ENCODE data around the gene GLT1D1. TPM values are rescaled to one million over a fixed set of nuclear protein-coding genes. Genes with fewer than 3 reads are reported as not detected.

Gene GLT1D1
- total RNA-seq, 1 experiment from 2014 or later, result not detected

DNA sequence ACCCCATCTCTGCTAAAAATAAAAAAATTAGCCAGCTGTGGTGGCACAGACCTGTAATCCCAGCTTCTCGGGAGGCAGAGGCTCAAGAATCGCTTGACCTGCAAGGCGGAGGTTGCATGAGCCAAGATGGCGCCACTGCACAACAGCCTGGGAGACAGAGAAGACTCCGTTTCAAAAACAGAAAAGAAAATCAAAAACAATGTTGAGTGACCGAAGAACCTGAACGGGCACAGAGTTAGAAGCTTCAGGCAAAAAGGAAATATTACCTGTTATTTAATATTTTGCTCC, 3.5 kb downstream of the GLT1D1 start (continued):
- TF ChIP-seq ZBTB33 (IDR thresholded peaks at IDR 0.05; ENCODE audit: extremely low read depth, insufficient replicate concordance, low read length) (no peak), EZH2 (IDR thresholded peaks at IDR 0.05) (no peak), POLR2A (IDR thresholded peaks at IDR 0.05; ENCODE audit: borderline replicate concordance, extremely low read depth, insufficient read depth, insufficient read length) (no peak)

DNA sequence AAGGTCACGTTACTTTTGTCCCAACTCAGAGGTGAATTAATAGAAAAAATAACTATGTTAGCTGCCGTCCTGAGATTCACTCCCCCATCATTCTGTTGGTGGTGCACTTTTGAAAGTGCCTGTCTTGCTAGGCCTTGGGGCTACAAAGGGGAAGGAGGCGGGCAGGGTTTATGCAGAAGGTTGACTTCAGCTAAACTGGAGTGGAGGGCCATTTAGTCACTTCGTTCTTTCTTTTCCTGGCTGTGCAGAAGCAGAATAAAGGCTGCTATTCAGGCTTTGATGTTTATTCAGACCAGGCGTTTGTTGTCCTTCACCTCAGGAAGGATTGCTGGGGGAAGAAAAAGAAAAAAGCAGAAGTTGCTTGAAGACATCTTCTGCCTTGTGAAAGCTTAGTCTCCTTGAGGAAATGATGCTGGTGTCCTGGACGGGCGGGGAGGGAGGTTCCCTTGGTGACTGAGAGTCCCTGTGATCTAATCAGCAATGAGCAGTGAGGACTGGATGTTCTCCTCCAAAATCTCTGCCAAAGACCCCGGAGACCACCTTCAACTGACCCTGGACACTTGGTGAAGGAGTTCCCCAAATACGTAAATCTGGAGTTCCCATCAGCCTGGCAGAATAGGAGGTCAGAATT, 4.0 kb downstream of the GLT1D1 start:
- Histone ChIP-seq H3K36me3 (ENCODE audit: control insufficient read depth in 1 of 2, insufficient read depth in 2 of 2, low read length in 2 of 2) (no peaks in the 10 kb centered on the region), H4K20me1 (ENCODE audit: insufficient read depth) (no peaks in the 10 kb centered on the region), H2AFZ (ENCODE audit: low read depth, low read length, poor library complexity, severe bottlenecking) (no peak overlapping the region), H3K4me1 (ENCODE audit: control insufficient read depth in 1 of 2, insufficient read depth in 2 of 2, low read length in 2 of 2) (no peaks in the 10 kb centered on the region), H3K9me2 (ENCODE audit: insufficient read depth) (no peaks in the 10 kb centered on the region), H3K9ac (ENCODE audit: low read length) (no peak overlapping the region), H3K79me2 (ENCODE audit: insufficient read depth, low read length) (no peaks in the 10 kb centered on the region), H3K9me3 (ENCODE audit: control insufficient read depth in 1 of 2, insufficient read depth in 1 of 2, low read depth in 1 of 2, low read length in 2 of 2) (no peaks in the 10 kb centered on the region), H3K4me2 (ENCODE audit: low read length) (no peak overlapping the region), H3K27ac (ENCODE audit: low read depth, low read length) (no peak overlapping the region), H3K4me3 (replicated peaks in 1 of 2; ENCODE audit: low read depth in 1 of 2, low read length in 2 of 2) (no peak overlapping the region), H3K27me3 (ENCODE audit: insufficient read depth, low read length) (no peaks in the 10 kb centered on the region)
- TF ChIP-seq TCF7L2 (IDR thresholded peaks at IDR 0.05; ENCODE audit: borderline replicate concordance, extremely low read depth, insufficient read depth, insufficient read length) (no peak), POLR2AphosphoS5 (IDR thresholded peaks at IDR 0.05; ENCODE audit: low read depth, low read length) (no peak), FOSL1 (IDR thresholded peaks at IDR 0.05; ENCODE audit: low read depth) (no peak), SP1 (IDR thresholded peaks at IDR 0.05; ENCODE audit: low read depth) (no peak), EZH2phosphoT487 (IDR thresholded peaks at IDR 0.05; ENCODE audit: borderline replicate concordance) (no peak), YY1 (IDR thresholded peaks at IDR 0.05; ENCODE audit: extremely low read depth, insufficient replicate concordance, low read depth, low read length) (no peak), ZNF274 (IDR thresholded peaks at IDR 0.05; ENCODE audit: low read depth, low read length) (no peak), ELF1 (IDR thresholded peaks at IDR 0.05; ENCODE audit: borderline replicate concordance, low read depth) (no peak), SRF (IDR thresholded peaks at IDR 0.05; ENCODE audit: low read depth) (no peak), MAX (IDR thresholded peaks at IDR 0.05) (no peak), JUND (IDR thresholded peaks at IDR 0.05) (no peak), EGR1 (IDR thresholded peaks at IDR 0.05; ENCODE audit: low read depth) (no peak), CEBPB (IDR thresholded peaks at IDR 0.05; ENCODE audit: low read depth) (no peak), POLR2A (IDR thresholded peaks at IDR 0.05; ENCODE audit: borderline replicate concordance, extremely low read depth, insufficient read depth, insufficient read length) (no peak), EZH2 (IDR thresholded peaks at IDR 0.05) (no peak), SIN3A (IDR thresholded peaks at IDR 0.05; ENCODE audit: low read depth) (no peak), CBX3 (IDR thresholded peaks at IDR 0.05; ENCODE audit: low read depth) (no peak), ZFX (IDR thresholded peaks at IDR 0.05) (no peak), ATF3 (IDR thresholded peaks at IDR 0.05) (no peak)
- TF ChIP-seq, protein P1, sequence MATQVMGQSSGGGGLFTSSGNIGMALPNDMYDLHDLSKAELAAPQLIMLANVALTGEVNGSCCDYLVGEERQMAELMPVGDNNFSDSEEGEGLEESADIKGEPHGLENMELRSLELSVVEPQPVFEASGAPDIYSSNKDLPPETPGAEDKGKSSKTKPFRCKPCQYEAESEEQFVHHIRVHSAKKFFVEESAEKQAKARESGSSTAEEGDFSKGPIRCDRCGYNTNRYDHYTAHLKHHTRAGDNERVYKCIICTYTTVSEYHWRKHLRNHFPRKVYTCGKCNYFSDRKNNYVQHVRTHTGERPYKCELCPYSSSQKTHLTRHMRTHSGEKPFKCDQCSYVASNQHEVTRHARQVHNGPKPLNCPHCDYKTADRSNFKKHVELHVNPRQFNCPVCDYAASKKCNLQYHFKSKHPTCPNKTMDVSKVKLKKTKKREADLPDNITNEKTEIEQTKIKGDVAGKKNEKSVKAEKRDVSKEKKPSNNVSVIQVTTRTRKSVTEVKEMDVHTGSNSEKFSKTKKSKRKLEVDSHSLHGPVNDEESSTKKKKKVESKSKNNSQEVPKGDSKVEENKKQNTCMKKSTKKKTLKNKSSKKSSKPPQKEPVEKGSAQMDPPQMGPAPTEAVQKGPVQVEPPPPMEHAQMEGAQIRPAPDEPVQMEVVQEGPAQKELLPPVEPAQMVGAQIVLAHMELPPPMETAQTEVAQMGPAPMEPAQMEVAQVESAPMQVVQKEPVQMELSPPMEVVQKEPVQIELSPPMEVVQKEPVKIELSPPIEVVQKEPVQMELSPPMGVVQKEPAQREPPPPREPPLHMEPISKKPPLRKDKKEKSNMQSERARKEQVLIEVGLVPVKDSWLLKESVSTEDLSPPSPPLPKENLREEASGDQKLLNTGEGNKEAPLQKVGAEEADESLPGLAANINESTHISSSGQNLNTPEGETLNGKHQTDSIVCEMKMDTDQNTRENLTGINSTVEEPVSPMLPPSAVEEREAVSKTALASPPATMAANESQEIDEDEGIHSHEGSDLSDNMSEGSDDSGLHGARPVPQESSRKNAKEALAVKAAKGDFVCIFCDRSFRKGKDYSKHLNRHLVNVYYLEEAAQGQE (IDR thresholded peaks at IDR 0.05; ENCODE audit: low read depth), result no peak
- ChIA-PET POLR2A (no interaction called here), CTCF (no interaction called here), RAD21 (ENCODE audit: low non-redundant PET in 1 of 2, low total read pairs in 2 of 2, uncharacterized antibody in 2 of 2, unreplicated experiment in 2 of 2) (no interaction called here)
- DNase-seq (ENCODE audit: low read depth, low spot score), result no peak
- no peak for ATAC-seq
- BruUV-seq (replicated peaks), result no TSS peak
- intact Hi-C loops (cut with micrococcal nuclease), result no loop called here
